CD14-positive monocyte (primary cell): ENCODE results near the gene HAGH. TPM values are rescaled to one million over a fixed set of nuclear protein-coding genes. Genes with fewer than 3 reads are reported as not detected.

Experiments
- DNase-seq, 3 donors: peaks; one replicate each; pipeline ENCODE4 v3.0.0-alpha.2; 2011 to 2022
- H2AFZ ChIP-seq: 2 replicates; pipeline ENCODE4 v1.6.0; 2012; ENCODE audit warnings: mild to moderate bottlenecking, low read depth, low read length, inconsistent platforms; ENCODE audit not compliant: insufficient read depth, poor library complexity, severe bottlenecking
- H3K27ac ChIP-seq, 2 donors: 1 replicate in 1 of 2; 2 replicates in 1 of 2; pipeline ENCODE4 v1.5.1; 2012 to 2013; ENCODE audit warnings: low read length in 2 of 2, control low read depth in 1 of 2, inconsistent platforms in 1 of 2, low read depth in 1 of 2, mild to moderate bottlenecking in 1 of 2
- H3K27me3 ChIP-seq, 2 donors: one replicate each; pipeline versions ENCODE4 v1.6.0 to v1.6.1; 2011 to 2013; ENCODE audit warnings: low read length in 2 of 2; ENCODE audit not compliant: control insufficient read depth in 2 of 2, insufficient read depth in 2 of 2
- H3K36me3 ChIP-seq, 2 donors: replicated peaks in 1 of 2; 1 replicate in 1 of 2; 2 replicates in 1 of 2; pipeline versions ENCODE4 v1.5.1 to v1.6.1; 2012 to 2013; ENCODE audit warnings: low read length in 2 of 2, control low read depth in 1 of 2, inconsistent platforms in 1 of 2, mild to moderate bottlenecking in 1 of 2; ENCODE audit not compliant: insufficient read depth in 2 of 2, control insufficient read depth in 1 of 2
- H3K4me1 ChIP-seq, 2 donors: 1 replicate in 1 of 2; 2 replicates in 1 of 2; pipeline versions ENCODE4 v1.5.1 to v1.6.1; 2012 to 2013; ENCODE audit warnings: low read length in 2 of 2, control low read depth in 1 of 2, inconsistent platforms in 1 of 2, mild to moderate bottlenecking in 1 of 2, moderate library complexity in 1 of 2; ENCODE audit not compliant: insufficient read depth in 2 of 2, control insufficient read depth in 1 of 2
- H3K4me2 ChIP-seq: replicated peaks from 2 replicates; pipeline ENCODE3; 2012; ENCODE audit warnings: low read length, moderate library complexity, mild to moderate bottlenecking; ENCODE audit not compliant: poor library complexity, severe bottlenecking; ENCODE audit errors: extremely low read depth
- H3K4me3 ChIP-seq, 3 experiments: fragments of 200-600 bp in 1 of 3; sonication (generic) in 1 of 3; replicated peaks in 1 of 3; 1 replicate in 2 of 3; 2 replicates in 1 of 3; pipeline ENCODE4 v1.5.1; 2011 to 2013; ENCODE audit warnings: low read length in 3 of 3, mild to moderate bottlenecking in 3 of 3, control low read depth in 2 of 3, low read depth in 2 of 3, inconsistent platforms in 1 of 3, moderate library complexity in 1 of 3
- H3K79me2 ChIP-seq: 2 replicates; pipeline ENCODE4 v1.6.0; 2012; ENCODE audit warnings: mild to moderate bottlenecking, control low read depth, inconsistent platforms, low read length, moderate library complexity; ENCODE audit not compliant: insufficient read depth
- H3K9ac ChIP-seq: 2 replicates; pipeline ENCODE4 v1.6.0; 2017; ENCODE audit warnings: low read length, mild to moderate bottlenecking; ENCODE audit not compliant: insufficient read depth, poor library complexity, severe bottlenecking
- H3K9me3 ChIP-seq, 2 donors: replicated peaks in 1 of 2; 1 replicate in 1 of 2; 2 replicates in 1 of 2; pipeline versions ENCODE4 v1.5.1 to v1.6.1; 2012 to 2013; ENCODE audit warnings: low read length in 2 of 2, control low read depth in 1 of 2; ENCODE audit not compliant: control insufficient read depth in 1 of 2, insufficient read depth in 1 of 2
- H4K20me1 ChIP-seq: 2 replicates; pipeline ENCODE4 v1.6.0; 2012; ENCODE audit warnings: mild to moderate bottlenecking, low read length, control low read depth, moderate library complexity; ENCODE audit not compliant: insufficient read depth
- H3K27ac Mint-ChIP-seq, 7 donors: one replicate each; pipeline ENCODE4 v1.8.0; 2020; ENCODE audit warnings: mild to moderate bottlenecking in 7 of 7, mixed read lengths in 7 of 7, moderate library complexity in 6 of 7, inconsistent platforms in 2 of 7
- H3K27me3 Mint-ChIP-seq, 3 donors: one replicate each; pipeline ENCODE4 v1.8.0; 2021 to 2022; ENCODE audit warnings: low read depth in 3 of 3, mild to moderate bottlenecking in 3 of 3, mixed read lengths in 3 of 3, moderate library complexity in 3 of 3, inconsistent platforms in 1 of 3
- H3K36me3 Mint-ChIP-seq, 2 donors: one replicate each; pipeline ENCODE4 v1.8.0; 2020; ENCODE audit warnings: mixed read lengths in 2 of 2, inconsistent platforms in 1 of 2, mild to moderate bottlenecking in 1 of 2
- H3K4me1 Mint-ChIP-seq: one replicate; pipeline ENCODE4 v1.8.0; 2020; ENCODE audit warnings: mild to moderate bottlenecking, mixed read lengths
- H3K4me3 Mint-ChIP-seq, 2 donors: one replicate each; pipeline ENCODE4 v1.8.0; 2020; ENCODE audit warnings: mild to moderate bottlenecking in 2 of 2, mixed read lengths in 2 of 2, moderate library complexity in 1 of 2
- H3K9me3 Mint-ChIP-seq, 7 donors: one replicate each; pipeline ENCODE4 v1.8.0; 2020 to 2022; ENCODE audit warnings: mixed read lengths in 7 of 7, mild to moderate bottlenecking in 6 of 7, moderate library complexity in 6 of 7, inconsistent platforms in 2 of 7
- CTCF ChIP-seq: fragments of 200-600 bp; IDR thresholded peaks from one replicate; pipeline ENCODE4 v1.8.0; 2022; ENCODE audit warnings: antibody characterized with exemption, mild to moderate bottlenecking
- WGBS: methylation state at CpG from one replicate; pipeline ENCODE4 v1.1.5; 2013; ENCODE audit warnings: missing lambda C conversion rate; ENCODE audit not compliant: insufficient coverage; 5-methylcytosine and 5-hydroxymethylcytosine counted together
- intact Hi-C, 2 donors: fragments of 100-400 bp; cut with micrococcal nuclease; formaldehyde crosslinking; loops; one replicate each; pipeline versions ENCODE4 v1.15.0 to v1.15.1; 2023
- polyA plus RNA-seq, 3 donors: library from polyadenylated mRNA; depleted of rRNA in 1 of 3; unstranded in 2 of 3; stranded (reverse) in 1 of 3; fragments of 300-500 nt in 2 of 3; fragments of >200 nt in 1 of 3; fragmentation: Illumina TruSeq in 2 of 3; gene quantifications; 1 replicate in 2 of 3; 2 replicates in 1 of 3; pipeline ENCODE4 v1.2.3, GENCODE V29; 2012 to 2021

HAGH gene
- polyA plus RNA-seq, 3 donors, result 42.6 to 82.1 (median 47.7) TPM

GRCh38 chr16:1819611-1820010 lies 7.0 kb downstream of the HAGH start:
- Histone ChIP-seq H3K4me3 (no peak overlapping the region), H3K36me3 (peaks cover 71 to 81% of the 10 kb centered on the region in 2 donors), H3K4me2 (no peak overlapping the region), H3K9ac (no peak overlapping the region), H3K27ac (no peak overlapping the region), H3K27me3 (no peaks in the 10 kb centered on the region), H3K9me3 (no peaks in the 10 kb centered on the region), H3K4me1 (no peaks in the 10 kb centered on the region), H3K79me2 (peaks cover 21% of the 10 kb centered on the region), H2AFZ (no peak overlapping the region), H4K20me1 (peaks cover 58% of the 10 kb centered on the region)
- peaks cover 3% of the 10 kb centered on the region for H3K4me1 Mint-ChIP-seq
- no peaks in the 10 kb centered on the region for H3K9me3 Mint-ChIP-seq
- peak overlapping the region in 1 of 2 donors; percentile 6 for H3K4me3 Mint-ChIP-seq
- no peak for DNase-seq
- peak overlapping the region in 2 of 7 donors; percentile 10 to 57 for H3K27ac Mint-ChIP-seq
- intact Hi-C loops, result no loop called here
- WGBS, result 97% methylated on average over 8 of the region's 15 CpGs
- H3K36me3 Mint-ChIP-seq, result peaks cover 43 to 86% of the 10 kb centered on the region in 2 donors
- no peaks in the 10 kb centered on the region for H3K27me3 Mint-ChIP-seq
- TF ChIP-seq CTCF, result no peak

- intact Hi-C loops, result no loop called here
- TF ChIP-seq CTCF, result no peak
- Histone ChIP-seq H3K27ac (no peak overlapping the region), H3K4me1 (no peaks in the 10 kb centered on the region), H3K79me2 (peaks cover 15% of the 10 kb centered on the region), H4K20me1 (peaks cover 52% of the 10 kb centered on the region), H3K9ac (no peak overlapping the region), H3K9me3 (no peaks in the 10 kb centered on the region), H2AFZ (no peak overlapping the region), H3K4me2 (no peak overlapping the region), H3K27me3 (no peaks in the 10 kb centered on the region), H3K4me3 (no peak overlapping the region), H3K36me3 (peaks cover 72 to 87% of the 10 kb centered on the region in 2 donors)
- H3K9me3 Mint-ChIP-seq, result no peaks in the 10 kb centered on the region
- 98% methylated on average over 33 of the region's 35 CpGs for WGBS
- no peaks in the 10 kb centered on the region for H3K4me1 Mint-ChIP-seq
- H3K36me3 Mint-ChIP-seq, result peaks cover 47 to 85% of the 10 kb centered on the region in 2 donors
- peak overlapping the region in 1 of 7 donors; percentile 57 for H3K27ac Mint-ChIP-seq
- no peak for DNase-seq
- no peaks in the 10 kb centered on the region for H3K27me3 Mint-ChIP-seq
- H3K4me3 Mint-ChIP-seq, result no peak overlapping the region
Observed at GRCh38 chr16:1818873-1819525, 7.6 kb downstream of the HAGH start.
